ENCODE data around the gene MAML3.
A peak's percentile ranks its signal among the peaks of the same experiment; 100 is the strongest.

MAML3 gene

DNA sequence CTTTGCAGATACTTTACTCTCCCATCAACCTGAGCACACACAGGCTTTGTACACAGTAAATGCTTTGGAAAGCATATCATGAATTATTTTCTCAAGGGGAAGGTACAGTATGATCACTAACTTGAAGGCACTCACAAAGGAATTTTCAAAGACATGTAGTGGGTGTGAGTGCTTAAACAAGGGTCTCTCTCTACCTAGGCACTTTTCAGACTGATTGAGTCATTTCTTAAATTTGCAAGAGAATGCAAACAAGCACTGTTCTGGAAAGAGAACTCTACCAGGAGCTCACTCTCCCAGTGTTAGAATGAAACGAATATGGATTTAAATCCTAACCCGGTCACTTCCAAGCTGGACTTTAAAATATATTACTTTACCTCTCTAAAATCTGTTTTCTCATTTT is 85.7 kb downstream of the MAML3 start:
- DNase-seq = no peak

DNA sequence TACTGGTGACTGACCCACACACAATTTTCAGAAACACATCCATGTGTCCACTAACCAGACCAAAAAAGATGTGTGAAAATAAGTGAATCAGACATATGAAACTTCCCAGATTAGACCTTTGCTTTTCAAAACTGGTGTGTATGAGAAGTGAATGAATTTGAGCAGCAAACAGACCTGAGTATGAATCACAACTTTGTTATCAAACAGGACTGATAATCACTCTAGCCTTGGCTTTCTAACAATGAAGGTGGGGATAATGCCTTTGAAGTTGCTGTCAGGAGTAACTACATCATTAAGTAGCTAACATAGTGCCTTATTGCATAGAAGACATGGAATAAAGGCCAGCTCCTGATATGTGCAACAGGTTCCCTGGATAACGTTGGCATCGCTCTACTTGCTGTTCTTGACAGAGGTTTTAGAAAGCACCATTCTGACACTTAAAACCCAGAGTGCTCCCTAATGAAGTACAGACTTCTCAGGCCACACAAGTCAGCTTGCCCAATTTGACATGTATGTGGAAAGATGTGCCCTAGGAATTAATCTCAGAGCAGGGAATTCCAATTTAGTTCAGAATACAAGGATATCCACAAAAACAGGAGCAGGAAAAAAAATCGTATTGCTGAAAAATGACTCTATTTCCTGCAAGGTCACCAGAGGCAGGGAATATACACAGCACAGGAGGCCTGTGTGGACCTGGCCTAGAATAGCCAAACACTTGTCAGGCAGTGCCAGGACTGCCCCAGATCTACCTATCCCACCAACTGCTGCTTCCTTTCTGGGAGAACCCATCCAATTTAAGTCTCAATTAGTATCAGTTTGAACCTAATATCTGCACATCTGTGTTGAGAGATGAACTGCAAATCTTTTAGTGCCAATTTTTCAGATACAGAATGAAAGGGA is 87.7 kb downstream of the MAML3 start:
- no peak for DNase-seq

DNA sequence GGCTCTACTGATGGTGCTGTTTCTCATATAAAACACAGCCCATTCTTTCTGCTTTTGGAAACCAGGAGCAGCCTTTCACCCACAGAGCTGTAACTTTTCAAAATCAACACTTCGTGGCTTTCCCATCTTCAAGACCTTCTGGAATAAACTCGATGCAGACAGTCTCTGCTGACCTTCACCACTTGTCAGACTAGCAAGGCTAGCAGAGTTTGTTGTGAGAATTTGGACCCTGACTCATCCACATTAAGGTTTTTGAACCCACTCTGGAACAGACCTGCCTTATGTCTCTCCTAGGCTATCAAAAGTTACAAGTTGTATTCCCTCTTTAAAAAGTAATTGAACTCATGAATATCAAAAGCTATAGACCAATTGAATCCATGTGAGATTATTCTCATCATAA is 88.6 kb downstream of the MAML3 start:
- DNase-seq = no peak

DNA sequence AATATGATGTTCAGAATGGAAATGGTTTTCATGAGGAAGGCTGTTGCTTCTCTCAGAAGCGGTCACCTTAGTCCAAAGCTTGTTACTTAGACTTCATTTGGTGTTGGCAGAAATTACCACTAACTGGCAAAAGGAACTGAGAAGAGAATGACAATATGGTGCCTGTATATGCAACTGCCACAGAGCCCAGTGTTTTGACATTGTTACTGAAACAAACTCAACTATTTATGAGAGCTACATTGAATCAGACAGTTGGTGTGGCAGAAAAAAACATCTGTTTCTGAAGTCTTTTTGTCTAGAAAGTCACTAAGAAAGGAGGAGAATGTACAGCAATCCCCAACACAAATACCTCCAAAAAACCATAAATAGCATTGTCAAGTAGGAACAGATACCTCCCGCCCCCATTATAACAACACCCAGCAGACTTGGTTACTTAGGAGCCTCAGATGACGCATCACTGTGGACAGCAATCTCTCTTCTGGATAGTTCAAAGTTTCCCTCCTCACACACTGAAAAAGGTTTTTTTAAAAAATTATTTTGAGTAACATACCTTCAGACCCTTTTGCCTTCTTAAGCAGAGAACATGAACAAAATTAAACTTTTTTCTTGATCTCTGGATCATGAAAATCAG is 92.2 kb downstream of the MAML3 start:
- no peak for DNase-seq

- no peak for DNase-seq
These were observed 92.8 kb downstream of the MAML3 start for GRCh38 chr4:140061194-140061593.

GRCh38 chr4:140059159-140059558 is 94.8 kb downstream of the MAML3 start:
- DNase-seq = no peak

DNA sequence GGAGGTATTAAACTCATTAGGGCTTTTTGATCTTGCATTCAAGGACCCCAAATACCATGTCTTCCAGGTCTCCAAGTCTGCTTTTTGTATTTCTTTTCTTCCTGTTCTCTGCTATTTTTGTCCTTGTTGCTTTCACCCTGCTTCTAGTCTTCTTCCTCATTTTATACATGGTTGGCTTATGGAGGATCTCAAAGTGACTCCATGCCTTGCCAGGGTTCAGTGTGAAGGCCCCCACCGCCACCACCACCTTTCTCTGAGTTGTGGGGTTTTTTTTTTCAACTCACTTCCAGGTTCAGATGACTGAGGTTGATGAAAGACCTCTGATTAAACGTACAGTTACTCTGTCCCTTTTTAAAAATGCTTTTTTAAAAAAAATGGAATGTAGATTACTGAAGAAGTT is 96.3 kb downstream of the MAML3 start:
- DNase-seq = no peak

DNA sequence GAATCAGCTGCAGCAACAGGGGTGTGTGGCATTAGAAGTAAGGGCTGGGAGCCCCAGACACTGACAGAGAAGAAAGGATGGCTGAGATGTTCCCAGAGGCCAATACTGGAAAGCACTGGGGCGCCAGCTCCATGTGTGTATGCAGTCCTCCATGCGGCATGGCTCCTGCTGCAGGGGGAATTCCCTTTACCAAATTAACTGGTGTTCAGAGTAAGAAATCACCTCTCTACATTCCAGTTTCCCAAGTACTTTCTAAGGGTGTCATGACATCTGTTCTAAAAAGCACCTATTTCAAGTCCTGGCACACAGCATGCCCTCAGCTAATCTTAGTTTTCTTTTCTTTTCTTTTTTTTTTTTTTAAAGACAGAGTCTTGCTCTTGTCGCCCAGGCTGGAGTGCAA is 98.0 kb downstream of the MAML3 start:
- DNase-seq = peak; percentile 23

DNA sequence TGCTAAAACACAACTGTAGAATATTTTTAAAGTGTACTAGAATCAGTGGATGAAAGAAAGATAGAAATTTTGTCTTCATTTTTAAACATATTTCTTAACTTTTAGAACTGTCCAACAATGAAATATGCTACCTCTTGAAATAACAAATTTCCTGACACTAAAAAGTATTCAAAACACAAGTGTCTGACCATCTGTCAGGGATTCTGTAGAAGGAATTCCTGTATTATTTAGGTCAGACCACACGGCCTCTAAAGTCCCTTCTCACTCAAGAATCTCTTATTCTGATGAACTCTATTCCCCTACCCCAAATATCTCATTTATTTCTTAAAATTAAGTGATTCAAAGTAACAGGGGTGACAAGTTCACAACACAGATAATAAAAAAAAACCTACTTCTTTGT is 99.1 kb downstream of the MAML3 start:
- DNase-seq = peak; percentile 6

DNA sequence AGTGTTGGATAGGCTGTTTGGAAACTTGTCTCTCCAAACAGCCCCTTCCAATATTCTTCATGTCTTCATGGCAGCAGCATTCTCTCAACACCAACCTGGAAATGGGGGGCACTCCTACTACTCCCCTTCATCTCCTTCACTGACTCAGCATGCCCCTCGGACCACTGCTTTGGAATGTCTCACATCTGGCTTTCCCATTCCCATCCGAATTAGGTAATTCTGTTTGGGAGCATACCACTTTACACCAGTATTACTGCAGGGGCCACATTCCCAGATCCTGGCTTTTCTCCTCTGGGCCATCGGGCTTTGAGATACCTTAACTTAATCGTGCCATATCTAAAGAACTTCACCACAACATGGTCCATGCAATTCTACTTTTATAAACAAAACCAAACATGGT is 100.8 kb downstream of the MAML3 start:
- no peak for DNase-seq

DNA sequence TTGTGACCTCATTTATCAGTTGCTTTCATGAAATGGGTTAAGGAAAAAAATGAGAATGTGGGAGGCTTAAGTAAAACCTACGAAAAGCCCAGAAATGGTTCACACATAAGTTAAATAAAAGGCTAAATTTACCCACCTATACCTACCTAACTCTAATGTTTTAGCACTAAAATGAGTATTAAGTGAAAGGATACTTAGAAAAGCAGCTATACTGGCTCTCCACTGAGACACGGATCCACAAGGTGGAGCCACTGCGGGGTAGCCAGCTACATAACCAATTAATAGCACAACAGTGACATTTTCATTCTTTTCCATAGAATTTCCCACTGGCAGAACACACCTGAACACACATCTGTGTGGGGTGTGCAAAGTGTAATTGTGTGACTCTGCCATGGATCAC is 101.9 kb downstream of the MAML3 start:
- peak; percentile 27 for DNase-seq

DNA sequence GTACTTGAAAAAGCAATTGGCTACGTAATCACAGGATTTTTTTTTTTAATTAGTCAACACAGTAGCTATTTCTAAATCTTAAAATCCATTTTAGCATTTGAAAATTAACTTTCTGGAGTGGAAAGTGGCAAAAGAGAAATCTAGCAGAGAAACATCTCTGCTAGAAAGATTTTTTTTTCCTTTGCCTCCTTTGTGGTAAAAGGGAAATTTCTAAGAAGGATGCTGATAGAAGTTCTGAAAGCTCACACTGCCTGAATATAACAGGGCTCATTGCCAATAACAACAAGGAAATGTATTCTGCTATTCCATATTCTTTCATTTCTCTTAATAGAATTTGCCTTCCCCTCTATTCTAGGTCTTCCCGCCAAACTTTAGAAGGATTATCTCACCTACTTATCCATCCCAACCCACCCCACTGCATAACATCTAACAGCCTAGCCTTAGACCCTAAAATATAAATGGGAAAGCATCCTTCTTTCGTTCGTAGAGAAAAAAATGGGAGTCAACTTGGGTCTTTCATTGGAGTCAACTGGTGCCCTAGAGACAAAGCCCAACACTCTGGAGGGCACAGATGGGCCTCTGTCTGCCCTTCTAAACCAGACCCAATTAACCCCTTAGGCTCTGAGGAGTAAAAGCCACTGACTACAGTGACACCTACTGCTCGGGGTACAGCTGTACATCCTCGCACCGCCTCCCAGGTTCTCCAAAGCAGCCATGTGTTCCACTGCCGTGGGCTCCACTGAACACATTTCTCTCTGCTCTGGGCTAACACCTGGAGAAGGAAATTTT is 103.9 kb downstream of the MAML3 start:
- DNase-seq = peak; percentile 95

DNA sequence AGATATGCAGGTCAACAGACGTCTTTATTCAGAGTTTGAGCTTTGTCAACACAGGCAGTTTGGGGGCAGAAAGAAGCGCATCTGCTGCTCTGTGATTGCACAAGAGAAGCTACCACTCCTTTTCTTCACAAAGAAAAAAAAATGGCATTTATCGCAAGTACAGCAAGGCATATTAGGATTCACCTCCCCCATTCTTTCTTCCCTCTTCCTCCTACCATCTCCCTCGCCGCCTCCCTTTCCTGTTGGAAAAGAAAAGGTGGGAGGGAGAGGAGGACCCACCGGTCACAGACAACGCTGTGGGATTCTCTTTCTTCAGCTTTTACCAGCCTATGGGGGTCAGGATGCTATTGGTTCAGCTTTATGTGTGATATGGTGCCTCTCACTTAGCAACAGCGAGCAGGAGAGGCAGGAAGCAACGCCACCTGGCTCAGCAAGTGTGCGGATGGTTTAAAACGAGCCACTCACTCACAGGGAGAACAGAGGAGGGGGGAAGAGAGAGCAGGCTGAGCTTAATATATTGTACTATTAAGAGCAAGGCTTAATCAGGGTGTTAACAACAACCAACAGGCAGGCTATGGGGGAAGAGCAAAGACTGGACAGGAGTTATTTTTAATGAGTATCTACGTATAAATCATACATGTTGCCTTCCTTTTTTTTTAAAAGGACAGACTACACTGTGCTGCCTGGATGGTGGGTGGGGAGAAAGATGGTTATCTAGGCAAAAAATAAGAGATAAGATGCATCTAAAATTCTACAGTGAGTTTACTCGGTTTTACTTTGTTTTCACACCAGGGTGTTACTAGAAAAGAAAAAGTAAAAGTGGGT is 104.7 kb downstream of the MAML3 start:
- DNase-seq = peak; percentile 97

GRCh38 chr4:140048419-140048995 is 105.5 kb downstream of the MAML3 start:
- DNase-seq = no peak

DNA sequence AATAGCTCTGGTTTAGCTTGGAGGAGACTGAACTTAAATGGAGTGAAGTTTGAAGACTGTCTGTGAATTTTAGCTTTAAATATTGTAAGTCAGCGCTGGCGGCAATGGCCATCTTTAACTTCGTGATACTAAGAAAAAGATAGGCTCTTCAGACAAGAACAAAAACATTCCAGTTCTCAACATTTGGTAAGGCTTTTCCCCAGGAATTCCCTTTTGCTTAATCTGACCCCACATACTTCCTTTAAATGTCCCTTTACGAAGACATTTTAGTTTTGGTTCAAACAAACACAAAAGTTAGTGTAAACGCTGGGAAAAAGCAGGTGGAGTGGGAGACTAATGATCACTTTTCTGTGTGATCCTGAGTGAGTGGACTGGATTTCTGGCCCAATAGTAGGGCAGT is 106.2 kb downstream of the MAML3 start:
- DNase-seq = no peak

DNA sequence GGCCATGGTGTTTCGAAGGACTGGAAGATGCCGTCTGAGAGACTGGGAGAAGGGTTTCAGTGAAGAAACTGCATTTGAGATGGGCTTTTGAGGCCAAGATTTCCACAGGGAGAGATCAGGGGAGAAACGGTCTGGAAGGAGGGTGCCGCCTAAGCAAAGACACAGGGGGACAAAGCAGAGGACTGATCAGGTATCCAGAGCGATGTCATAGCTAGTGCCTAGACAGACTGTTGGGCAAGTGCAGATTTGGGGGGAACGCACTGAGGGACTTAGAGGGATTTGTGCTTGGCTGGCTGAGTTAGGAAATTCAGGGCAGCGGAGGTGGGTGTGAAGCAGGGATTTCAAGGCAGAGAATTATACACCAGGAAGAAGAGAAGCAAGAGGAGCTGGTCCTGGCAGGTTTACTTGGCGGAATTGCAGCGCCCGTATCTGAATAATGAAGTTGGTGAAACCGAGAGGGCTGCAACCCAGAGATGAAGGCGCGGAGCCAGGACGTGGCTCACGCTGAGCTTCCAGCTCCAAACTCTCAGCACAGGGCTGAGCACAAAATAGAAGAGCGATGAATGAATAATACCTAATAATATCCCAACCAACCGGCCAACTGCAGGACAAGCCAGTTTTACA is 106.9 kb downstream of the MAML3 start:
- DNase-seq = peak; percentile 35

GRCh38 chr4:140046543-140046942 is 107.4 kb downstream of the MAML3 start:
- no peak for DNase-seq

- DNase-seq = no peak
These were observed 108.0 kb downstream of the MAML3 start for GRCh38 chr4:140046016-140046415.

DNA sequence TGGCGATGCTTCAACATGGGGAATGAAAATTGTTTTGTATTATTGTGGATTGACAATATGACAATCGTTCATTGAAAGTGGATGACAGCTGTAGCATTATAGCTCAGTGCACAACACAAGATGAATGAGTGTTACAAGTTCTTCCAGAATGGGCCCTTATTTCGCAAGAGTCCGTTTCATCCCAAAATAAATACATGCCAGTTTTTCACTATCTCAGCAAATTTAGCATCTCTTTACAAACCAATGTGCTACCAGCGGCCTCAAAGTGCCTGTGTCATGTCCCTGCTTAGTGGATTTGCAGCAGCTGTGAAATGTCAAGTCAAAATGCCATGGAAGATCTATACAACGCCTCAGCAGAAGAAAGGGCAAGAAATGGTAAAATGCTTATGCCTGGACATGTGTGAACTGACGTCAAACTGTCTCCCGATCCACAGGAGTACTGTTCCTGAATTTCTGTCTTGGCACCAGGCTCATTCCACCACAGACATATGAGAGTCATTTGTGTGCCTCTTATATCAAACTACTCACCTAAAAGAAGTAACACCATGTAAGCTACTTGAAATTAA is 109.6 kb downstream of the MAML3 start:
- no peak for DNase-seq

DNA sequence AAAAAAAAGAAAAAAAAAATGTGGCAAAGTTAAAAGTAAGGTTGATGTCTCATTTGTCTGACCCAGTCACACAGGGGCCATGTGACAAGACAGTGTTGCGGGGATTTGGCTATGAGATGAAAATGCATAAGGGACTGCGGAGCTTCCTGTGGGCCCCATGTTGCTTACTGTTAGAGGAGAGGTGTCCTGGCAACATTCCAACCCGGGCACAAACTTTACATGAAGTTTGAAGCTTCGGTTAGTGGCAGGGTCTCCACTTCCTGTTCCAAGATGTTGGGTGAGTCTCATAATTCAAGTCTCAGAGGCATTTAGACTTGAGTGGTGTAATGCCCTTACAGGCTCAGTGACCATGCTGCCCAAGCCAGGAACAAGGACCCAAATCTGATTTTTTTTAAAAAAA is 111.3 kb downstream of the MAML3 start:
- DNase-seq = no peak

- no peak for DNase-seq
These were observed 115.9 kb downstream of the MAML3 start for GRCh38 chr4:140038031-140038533.
